HepG2 (cell line): ENCODE results near the gene TM4SF4. TPM values are rescaled to one million over a fixed set of nuclear protein-coding genes. Genes with fewer than 3 reads are reported as not detected.

Experiments used
- BCL6 ChIP-seq: IDR thresholded peaks from 2 replicates; pipeline ENCODE4 v1.6.1; 2016; ENCODE audit warnings: missing genetic modification reagents, missing compliant biosample characterization
- DPF2 ChIP-seq: sonication (generic); formaldehyde crosslinking; IDR thresholded peaks from 2 replicates; pipeline ENCODE4 v1.4.0; 2020; ENCODE audit warnings: mild to moderate bottlenecking, low read depth, missing genetic modification reagents, borderline replicate concordance
- EP300 ChIP-seq, 3 experiments: sonication (generic) in 1 of 3; formaldehyde crosslinking in 1 of 3; IDR thresholded peaks; 2 replicates each; pipeline versions ENCODE4 v1.5.1 to v1.6.1; 2011 to 2020; ENCODE audit warnings: low read depth in 2 of 3, low read length in 2 of 3, borderline replicate concordance in 1 of 3, improper control_type of control experiment in 1 of 3, mild to moderate bottlenecking in 1 of 3, missing genetic modification reagents in 1 of 3, moderate library complexity in 1 of 3
- ISX ChIP-seq: sonication (generic); formaldehyde crosslinking; conservative IDR thresholded peaks from 2 replicates; pipeline ENCODE4 v1.5.0; 2020; ENCODE audit warnings: missing genetic modification reagents
- KDM5B ChIP-seq: sonication (generic); formaldehyde crosslinking; IDR thresholded peaks from 2 replicates; pipeline ENCODE4 v1.4.0; 2020; ENCODE audit warnings: missing genetic modification reagents, mild to moderate bottlenecking, borderline replicate concordance
- MEIS2 ChIP-seq: sonication (generic); formaldehyde crosslinking; IDR thresholded peaks from 2 replicates; pipeline ENCODE4 v1.9.0; 2021; ENCODE audit warnings: mild to moderate bottlenecking, missing genetic modification reagents
- SIX1 ChIP-seq: sonication (generic); formaldehyde crosslinking; IDR thresholded peaks from 2 replicates; pipeline ENCODE4 v1.4.0; 2020; ENCODE audit warnings: missing genetic modification reagents, borderline replicate concordance
- SMAD3 ChIP-seq: sonication (generic); formaldehyde crosslinking; IDR thresholded peaks from 2 replicates; pipeline ENCODE4 v1.4.0; 2020; ENCODE audit warnings: missing genetic modification reagents
- TP53 ChIP-seq: sonication (generic); formaldehyde crosslinking; conservative IDR thresholded peaks from 2 replicates; pipeline ENCODE4 v1.4.0; 2020; ENCODE audit warnings: missing genetic modification reagents
- YY1 ChIP-seq: IDR thresholded peaks from 2 replicates; pipeline ENCODE4 v1.6.1; 2011; ENCODE audit warnings: low read length, low read depth, moderate library complexity, mild to moderate bottlenecking; ENCODE audit not compliant: insufficient read depth, insufficient replicate concordance
- ZNF207 ChIP-seq: fragments of 450-650 bp; IDR thresholded peaks from 2 replicates; pipeline ENCODE4 v1.6.1; 2016; ENCODE audit warnings: antibody characterized with exemption, borderline replicate concordance
- ZNF572 ChIP-seq: sonication (generic); formaldehyde crosslinking; IDR thresholded peaks from 2 replicates; pipeline ENCODE4 v1.5.1; 2020; ENCODE audit warnings: mild to moderate bottlenecking, missing genetic modification reagents
- ZNF780A ChIP-seq: sonication (generic); formaldehyde crosslinking; IDR thresholded peaks from 2 replicates; pipeline ENCODE4 v1.8.0; 2022; ENCODE audit warnings: mild to moderate bottlenecking, missing genetic modification reagents, moderate library complexity
- polyA plus RNA-seq, 8 experiments: library from polyadenylated mRNA; depleted of rRNA in 3 of 8; stranded (reverse) in 7 of 8; unstranded in 1 of 8; fragments of >200 nt; fragmentation: Illumina TruSeq in 4 of 8; extraction: Trizol in 4 of 8; gene quantifications; 2 replicates each; pipeline versions ENCODE4 v1.2.1 to v1.2.3, GENCODE V29; 2011 to 2016; ENCODE audit warnings: low read depth in 4 of 8, missing spikeins in 1 of 8, mixed read lengths in 1 of 8; ENCODE audit not compliant: insufficient read depth in 1 of 8
- total RNA-seq, 5 experiments: library from RNA; depleted of rRNA; stranded (reverse); fragments of >200 nt; fragmentation: Illumina TruSeq; extraction: Trizol; gene quantifications; 2 replicates each; pipeline ENCODE4 v1.2.3, GENCODE V29; 2016; ENCODE audit warnings: low read depth in 1 of 5
- TF ChIP-seq, protein P1 (sequence below): sonication (generic); formaldehyde crosslinking; IDR thresholded peaks from 2 replicates; pipeline ENCODE4 v1.5.0; 2020; ENCODE audit warnings: mild to moderate bottlenecking, missing genetic modification reagents
- TF ChIP-seq, protein P2 (sequence below): sonication (generic); formaldehyde crosslinking; IDR thresholded peaks from 2 replicates; pipeline ENCODE4 v1.5.1; 2020; ENCODE audit warnings: mild to moderate bottlenecking, missing genetic modification reagents, moderate library complexity
- TF ChIP-seq, protein P3 (sequence below): sonication (generic); formaldehyde crosslinking; IDR thresholded peaks from 2 replicates; pipeline ENCODE4 v1.8.1; 2023; ENCODE audit warnings: missing genetic modification reagents, mild to moderate bottlenecking, borderline replicate concordance
- TF ChIP-seq, protein P4 (sequence below): sonication (generic); formaldehyde crosslinking; IDR thresholded peaks from 2 replicates; pipeline ENCODE4 v1.9.0; 2021; ENCODE audit warnings: missing genetic modification reagents, mild to moderate bottlenecking, borderline replicate concordance
- TF ChIP-seq, protein P5 (sequence below): IDR thresholded peaks from 2 replicates; pipeline ENCODE4 v1.6.1; 2016; ENCODE audit warnings: mild to moderate bottlenecking

TM4SF4 gene
- total and polyA plus RNA-seq, 2 of the 13 experiments (the other 11 are each of a cell fraction or from before 2014, with no cell fraction given): 0.63 to 0.95 TPM

DNA sequence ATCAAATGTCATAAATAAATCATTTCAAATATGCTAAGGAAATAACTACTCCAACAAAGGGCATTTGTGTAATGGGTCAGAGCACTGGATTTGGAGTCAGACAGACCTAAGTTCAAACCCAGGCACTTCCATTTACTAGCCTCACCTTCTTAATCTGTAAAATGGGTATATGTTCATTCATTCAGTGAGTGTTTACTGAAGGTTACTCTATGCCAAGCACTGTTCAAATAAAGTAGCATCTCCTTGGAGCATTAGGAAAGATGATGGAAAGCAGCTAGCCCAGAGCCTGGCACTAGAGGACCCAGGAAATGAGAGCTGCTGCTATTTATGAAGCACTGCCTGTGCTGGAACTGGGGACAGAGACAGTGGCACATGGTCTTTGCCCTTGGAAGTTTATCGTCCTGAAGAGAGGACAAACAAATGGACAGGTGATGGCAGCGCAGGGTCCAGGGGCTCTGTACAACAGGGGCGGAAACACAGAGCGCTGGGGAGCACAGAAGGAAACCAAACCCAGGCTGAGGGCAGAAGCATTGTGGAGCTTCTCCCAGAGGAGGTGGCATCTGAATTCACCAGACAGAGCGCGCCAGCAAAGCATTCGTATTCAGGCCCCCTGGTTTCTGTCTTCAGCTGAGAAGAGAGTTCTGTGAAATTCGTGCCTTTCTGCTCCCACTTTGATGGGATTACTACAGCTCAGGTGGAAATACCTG, 19.0 kb downstream of the TM4SF4 start (continued):
- TF ChIP-seq SIX1 (CRISPR knock-in tag): no peak
- TF ChIP-seq, protein P1, sequence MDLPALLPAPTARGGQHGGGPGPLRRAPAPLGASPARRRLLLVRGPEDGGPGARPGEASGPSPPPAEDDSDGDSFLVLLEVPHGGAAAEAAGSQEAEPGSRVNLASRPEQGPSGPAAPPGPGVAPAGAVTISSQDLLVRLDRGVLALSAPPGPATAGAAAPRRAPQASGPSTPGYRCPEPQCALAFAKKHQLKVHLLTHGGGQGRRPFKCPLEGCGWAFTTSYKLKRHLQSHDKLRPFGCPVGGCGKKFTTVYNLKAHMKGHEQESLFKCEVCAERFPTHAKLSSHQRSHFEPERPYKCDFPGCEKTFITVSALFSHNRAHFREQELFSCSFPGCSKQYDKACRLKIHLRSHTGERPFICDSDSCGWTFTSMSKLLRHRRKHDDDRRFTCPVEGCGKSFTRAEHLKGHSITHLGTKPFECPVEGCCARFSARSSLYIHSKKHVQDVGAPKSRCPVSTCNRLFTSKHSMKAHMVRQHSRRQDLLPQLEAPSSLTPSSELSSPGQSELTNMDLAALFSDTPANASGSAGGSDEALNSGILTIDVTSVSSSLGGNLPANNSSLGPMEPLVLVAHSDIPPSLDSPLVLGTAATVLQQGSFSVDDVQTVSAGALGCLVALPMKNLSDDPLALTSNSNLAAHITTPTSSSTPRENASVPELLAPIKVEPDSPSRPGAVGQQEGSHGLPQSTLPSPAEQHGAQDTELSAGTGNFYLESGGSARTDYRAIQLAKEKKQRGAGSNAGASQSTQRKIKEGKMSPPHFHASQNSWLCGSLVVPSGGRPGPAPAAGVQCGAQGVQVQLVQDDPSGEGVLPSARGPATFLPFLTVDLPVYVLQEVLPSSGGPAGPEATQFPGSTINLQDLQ: no peak
- peak in 1 of 2 experiments; percentile 61; a peak in 2 of 4 replicates for TF ChIP-seq EP300 (IDR thresholded peaks at IDR 0.05; ENCODE audit: low read depth in 2 of 2, low read length in 2 of 2)
- no peak for TF ChIP-seq EP300 (CRISPR knock-in tag; IDR thresholded peaks at IDR 0.05; ENCODE audit: borderline replicate concordance)
- peak; percentile 56; the same call in 1 of the 2 replicates for TF ChIP-seq BCL6 (CRISPR knock-in tag)
- peak; percentile 11 for TF ChIP-seq YY1
- no peak for TF ChIP-seq ZNF780A (CRISPR knock-in tag)
- no peak for TF ChIP-seq ISX (CRISPR knock-in tag)
- TF ChIP-seq ZNF572 (CRISPR knock-in tag): 0 out of 2 replicates have a peak, but pooled peaks have one; percentile 22
- TF ChIP-seq, protein P2, sequence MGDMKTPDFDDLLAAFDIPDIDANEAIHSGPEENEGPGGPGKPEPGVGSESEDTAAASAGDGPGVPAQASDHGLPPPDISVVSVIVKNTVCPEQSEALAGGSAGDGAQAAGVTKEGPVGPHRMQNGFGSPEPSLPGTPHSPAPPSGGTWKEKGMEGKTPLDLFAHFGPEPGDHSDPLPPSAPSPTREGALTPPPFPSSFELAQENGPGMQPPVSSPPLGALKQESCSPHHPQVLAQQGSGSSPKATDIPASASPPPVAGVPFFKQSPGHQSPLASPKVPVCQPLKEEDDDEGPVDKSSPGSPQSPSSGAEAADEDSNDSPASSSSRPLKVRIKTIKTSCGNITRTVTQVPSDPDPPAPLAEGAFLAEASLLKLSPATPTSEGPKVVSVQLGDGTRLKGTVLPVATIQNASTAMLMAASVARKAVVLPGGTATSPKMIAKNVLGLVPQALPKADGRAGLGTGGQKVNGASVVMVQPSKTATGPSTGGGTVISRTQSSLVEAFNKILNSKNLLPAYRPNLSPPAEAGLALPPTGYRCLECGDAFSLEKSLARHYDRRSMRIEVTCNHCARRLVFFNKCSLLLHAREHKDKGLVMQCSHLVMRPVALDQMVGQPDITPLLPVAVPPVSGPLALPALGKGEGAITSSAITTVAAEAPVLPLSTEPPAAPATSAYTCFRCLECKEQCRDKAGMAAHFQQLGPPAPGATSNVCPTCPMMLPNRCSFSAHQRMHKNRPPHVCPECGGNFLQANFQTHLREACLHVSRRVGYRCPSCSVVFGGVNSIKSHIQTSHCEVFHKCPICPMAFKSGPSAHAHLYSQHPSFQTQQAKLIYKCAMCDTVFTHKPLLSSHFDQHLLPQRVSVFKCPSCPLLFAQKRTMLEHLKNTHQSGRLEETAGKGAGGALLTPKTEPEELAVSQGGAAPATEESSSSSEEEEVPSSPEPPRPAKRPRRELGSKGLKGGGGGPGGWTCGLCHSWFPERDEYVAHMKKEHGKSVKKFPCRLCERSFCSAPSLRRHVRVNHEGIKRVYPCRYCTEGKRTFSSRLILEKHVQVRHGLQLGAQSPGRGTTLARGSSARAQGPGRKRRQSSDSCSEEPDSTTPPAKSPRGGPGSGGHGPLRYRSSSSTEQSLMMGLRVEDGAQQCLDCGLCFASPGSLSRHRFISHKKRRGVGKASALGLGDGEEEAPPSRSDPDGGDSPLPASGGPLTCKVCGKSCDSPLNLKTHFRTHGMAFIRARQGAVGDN (CRISPR knock-in tag): peak; percentile 83
- TF ChIP-seq, protein P3, sequence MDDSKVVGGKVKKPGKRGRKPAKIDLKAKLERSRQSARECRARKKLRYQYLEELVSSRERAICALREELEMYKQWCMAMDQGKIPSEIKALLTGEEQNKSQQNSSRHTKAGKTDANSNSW (CRISPR knock-in tag): no peak
- TF ChIP-seq, protein P4, sequence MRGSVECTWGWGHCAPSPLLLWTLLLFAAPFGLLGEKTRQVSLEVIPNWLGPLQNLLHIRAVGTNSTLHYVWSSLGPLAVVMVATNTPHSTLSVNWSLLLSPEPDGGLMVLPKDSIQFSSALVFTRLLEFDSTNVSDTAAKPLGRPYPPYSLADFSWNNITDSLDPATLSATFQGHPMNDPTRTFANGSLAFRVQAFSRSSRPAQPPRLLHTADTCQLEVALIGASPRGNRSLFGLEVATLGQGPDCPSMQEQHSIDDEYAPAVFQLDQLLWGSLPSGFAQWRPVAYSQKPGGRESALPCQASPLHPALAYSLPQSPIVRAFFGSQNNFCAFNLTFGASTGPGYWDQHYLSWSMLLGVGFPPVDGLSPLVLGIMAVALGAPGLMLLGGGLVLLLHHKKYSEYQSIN: no peak
- peak; percentile 96 for TF ChIP-seq MEIS2 (CRISPR knock-in tag)
- no peak for TF ChIP-seq TP53
- peak; percentile 53; the same call in 1 of the 2 replicates for TF ChIP-seq SMAD3 (CRISPR knock-in tag)
- TF ChIP-seq DPF2 (CRISPR knock-in tag): peak; percentile 75; the same call in 1 of the 2 replicates
- TF ChIP-seq, protein P5, sequence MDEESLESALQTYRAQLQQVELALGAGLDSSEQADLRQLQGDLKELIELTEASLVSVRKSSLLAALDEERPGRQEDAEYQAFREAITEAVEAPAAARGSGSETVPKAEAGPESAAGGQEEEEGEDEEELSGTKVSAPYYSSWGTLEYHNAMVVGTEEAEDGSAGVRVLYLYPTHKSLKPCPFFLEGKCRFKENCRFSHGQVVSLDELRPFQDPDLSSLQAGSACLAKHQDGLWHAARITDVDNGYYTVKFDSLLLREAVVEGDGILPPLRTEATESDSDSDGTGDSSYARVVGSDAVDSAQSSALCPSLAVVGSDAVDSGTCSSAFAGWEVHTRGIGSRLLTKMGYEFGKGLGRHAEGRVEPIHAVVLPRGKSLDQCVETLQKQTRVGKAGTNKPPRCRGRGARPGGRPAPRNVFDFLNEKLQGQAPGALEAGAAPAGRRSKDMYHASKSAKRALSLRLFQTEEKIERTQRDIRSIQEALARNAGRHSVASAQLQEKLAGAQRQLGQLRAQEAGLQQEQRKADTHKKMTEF: peak; percentile 65; the same call in 1 of the 2 replicates
- TF ChIP-seq KDM5B (CRISPR knock-in tag): peak; percentile 73; the same call in 1 of the 2 replicates
- TF ChIP-seq ZNF207: no peak
